ENCODE results near the gene PHYKPL.

DNA sequence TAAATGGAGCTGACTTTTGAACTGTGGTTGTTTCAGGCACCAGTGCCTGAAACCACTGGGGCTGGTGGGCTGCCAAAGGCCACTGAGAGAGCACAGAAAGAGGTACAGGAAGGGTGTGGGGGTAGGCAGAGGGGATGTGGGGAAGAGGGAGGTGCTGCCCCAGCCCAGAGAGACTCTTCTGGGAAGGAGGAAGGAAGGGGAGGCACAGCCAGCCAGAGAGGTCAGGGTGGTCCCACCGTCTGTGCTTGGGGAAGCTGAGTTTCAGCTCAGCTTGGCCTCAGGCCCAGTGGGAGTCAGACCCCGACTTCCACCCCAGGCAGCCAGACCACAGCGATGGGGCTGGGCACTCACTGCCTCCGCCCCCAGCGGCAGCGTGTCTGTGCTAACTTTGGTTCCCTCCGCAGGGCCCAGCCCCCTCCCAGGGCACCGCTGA lies 8.6 kb upstream of the PHYKPL start:
- TF ChIP-seq, protein P1, sequence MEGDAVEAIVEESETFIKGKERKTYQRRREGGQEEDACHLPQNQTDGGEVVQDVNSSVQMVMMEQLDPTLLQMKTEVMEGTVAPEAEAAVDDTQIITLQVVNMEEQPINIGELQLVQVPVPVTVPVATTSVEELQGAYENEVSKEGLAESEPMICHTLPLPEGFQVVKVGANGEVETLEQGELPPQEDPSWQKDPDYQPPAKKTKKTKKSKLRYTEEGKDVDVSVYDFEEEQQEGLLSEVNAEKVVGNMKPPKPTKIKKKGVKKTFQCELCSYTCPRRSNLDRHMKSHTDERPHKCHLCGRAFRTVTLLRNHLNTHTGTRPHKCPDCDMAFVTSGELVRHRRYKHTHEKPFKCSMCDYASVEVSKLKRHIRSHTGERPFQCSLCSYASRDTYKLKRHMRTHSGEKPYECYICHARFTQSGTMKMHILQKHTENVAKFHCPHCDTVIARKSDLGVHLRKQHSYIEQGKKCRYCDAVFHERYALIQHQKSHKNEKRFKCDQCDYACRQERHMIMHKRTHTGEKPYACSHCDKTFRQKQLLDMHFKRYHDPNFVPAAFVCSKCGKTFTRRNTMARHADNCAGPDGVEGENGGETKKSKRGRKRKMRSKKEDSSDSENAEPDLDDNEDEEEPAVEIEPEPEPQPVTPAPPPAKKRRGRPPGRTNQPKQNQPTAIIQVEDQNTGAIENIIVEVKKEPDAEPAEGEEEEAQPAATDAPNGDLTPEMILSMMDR (IDR thresholded peaks at IDR 0.05), result no peak
- TF ChIP-seq POLR2A (IDR thresholded peaks at IDR 0.05), result no peak
